ENCODE measurements around the gene PTPRF.

Gene PTPRF

DNA sequence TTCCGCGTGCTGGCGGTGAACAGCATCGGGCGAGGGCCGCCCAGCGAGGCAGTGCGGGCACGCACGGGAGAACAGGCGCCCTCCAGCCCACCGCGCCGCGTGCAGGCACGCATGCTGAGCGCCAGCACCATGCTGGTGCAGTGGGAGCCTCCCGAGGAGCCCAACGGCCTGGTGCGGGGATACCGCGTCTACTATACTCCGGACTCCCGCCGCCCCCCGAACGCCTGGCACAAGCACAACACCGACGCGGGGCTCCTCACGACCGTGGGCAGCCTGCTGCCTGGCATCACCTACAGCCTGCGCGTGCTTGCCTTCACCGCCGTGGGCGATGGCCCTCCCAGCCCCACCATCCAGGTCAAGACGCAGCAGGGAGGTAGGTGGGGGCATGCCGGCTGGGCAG is 60.5 kb downstream of the PTPRF start:
- Mint-ChIP-seq H3K9me3 (no peaks in the 10 kb centered on the region), H3K27ac (no peak overlapping the region), H3K27me3 (no peaks in the 10 kb centered on the region), H3K36me3 (no peaks in the 10 kb centered on the region), H3K4me3 (no peak overlapping the region), H3K4me1 (no peaks in the 10 kb centered on the region)

DNA sequence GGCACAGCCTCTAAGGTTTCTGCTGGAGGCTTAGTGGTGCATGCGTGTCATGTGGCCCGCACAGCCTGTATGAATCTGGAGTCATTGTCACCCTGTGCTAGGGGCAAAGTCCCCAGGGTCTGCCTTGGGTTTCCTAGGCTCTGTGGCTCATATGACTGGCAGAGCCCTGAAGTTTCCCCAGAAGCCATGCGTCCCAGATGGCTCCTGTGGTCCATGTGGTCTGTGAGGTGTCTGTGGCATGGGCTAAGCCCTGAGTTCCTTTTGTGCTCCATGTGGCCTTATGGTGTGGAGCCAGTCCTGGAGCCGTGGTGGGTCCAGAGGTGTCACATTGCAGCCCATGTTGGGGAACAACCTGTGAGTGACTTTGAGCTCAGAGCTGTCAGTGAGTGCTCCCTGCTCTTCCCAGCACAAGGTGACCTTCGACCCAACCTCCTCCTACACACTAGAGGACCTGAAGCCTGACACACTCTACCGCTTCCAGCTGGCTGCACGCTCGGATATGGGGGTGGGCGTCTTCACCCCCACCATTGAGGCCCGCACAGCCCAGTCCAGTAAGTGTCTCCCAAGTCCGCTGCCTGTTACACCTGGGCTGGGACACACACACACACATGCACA is 61.5 kb downstream of the PTPRF start:
- H3K4me3 Mint-ChIP-seq, result no peak overlapping the region
- H3K4me1 Mint-ChIP-seq, result no peaks in the 10 kb centered on the region
- no peak overlapping the region for H3K27ac Mint-ChIP-seq
- no peaks in the 10 kb centered on the region for H3K36me3 Mint-ChIP-seq
- no peaks in the 10 kb centered on the region for H3K9me3 Mint-ChIP-seq
- H3K27me3 Mint-ChIP-seq, result no peaks in the 10 kb centered on the region

DNA sequence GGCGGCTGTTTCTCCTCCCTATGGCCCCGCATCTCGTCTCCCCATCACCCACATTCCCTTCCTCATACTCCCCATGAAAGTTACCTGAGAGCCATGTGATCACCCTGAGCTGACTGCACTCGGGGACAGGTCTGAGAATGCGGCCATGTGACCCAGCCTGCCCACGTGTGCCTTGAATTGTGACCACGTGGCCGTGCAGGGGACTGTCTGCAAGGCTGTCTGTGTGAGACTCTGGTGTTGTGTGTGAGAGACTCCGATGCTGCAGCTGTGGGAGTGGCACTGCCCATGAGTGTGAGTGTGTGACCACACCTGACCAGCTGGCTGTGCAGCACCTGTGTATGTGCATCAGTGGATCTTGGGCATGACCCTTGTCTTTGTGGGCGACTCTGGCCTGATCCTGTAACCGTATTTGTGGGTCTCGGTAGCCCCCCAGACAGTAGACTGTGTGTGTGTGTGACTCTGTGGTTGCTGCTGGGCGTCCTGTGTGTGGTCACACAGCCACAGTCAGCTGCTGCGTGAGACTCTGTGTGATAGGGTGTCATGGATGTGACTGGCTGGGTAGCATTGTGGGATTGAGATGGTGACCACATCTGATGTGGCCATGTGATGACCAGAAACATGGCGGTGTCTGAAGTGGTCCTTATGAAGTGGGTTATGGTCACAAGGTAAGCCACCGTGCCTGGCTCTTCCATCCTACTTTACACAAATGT is 62.4 kb downstream of the PTPRF start:
- H3K27ac Mint-ChIP-seq, result no peak overlapping the region
- no peaks in the 10 kb centered on the region for H3K36me3 Mint-ChIP-seq
- no peak overlapping the region for H3K4me3 Mint-ChIP-seq
- no peaks in the 10 kb centered on the region for H3K9me3 Mint-ChIP-seq
- no peaks in the 10 kb centered on the region for H3K27me3 Mint-ChIP-seq
- H3K4me1 Mint-ChIP-seq, result no peaks in the 10 kb centered on the region

DNA sequence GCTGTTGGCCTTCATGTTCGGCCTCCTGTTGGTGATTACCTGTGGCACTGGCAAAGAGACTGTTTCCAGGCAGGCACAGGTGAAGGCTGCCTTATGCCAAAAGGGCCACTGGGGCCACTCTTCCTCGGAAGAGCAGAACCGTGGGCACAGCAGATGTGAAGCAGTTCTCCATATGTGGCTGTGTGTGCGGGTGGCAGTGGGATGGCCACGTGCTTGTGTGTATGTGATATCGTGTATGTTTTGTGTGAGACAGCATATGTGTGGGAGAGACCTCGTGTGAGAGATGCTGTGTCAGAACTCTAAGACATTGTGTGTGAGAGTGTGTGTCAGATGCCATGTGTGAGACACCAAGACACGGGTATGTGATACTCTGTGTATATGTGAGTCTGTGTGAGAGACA is 65.9 kb downstream of the PTPRF start:
- Mint-ChIP-seq H3K4me3 (no peak overlapping the region), H3K4me1 (no peaks in the 10 kb centered on the region), H3K36me3 (no peaks in the 10 kb centered on the region), H3K9me3 (no peaks in the 10 kb centered on the region), H3K27ac (no peak overlapping the region), H3K27me3 (no peaks in the 10 kb centered on the region)

DNA sequence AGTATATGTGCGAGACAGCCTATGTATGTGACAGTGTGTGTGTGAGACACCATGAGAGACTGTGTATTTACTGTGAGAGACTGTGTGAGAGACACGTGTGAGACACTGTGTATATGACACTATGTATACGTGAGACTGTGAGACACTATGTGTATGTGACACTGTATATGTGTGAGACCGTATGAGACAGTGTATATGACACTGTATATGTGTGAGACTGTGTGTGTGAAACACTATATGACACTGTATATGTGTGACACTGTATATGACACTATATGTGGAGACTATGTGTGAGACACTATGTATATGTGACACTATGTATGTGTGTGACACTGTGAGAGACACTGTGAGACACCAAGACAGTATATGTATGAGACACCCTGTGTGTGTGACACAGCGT is 66.3 kb downstream of the PTPRF start:
- Mint-ChIP-seq H3K36me3 (no peaks in the 10 kb centered on the region), H3K27me3 (no peaks in the 10 kb centered on the region), H3K9me3 (no peaks in the 10 kb centered on the region), H3K4me1 (no peaks in the 10 kb centered on the region), H3K4me3 (no peak overlapping the region), H3K27ac (no peak overlapping the region)

GRCh38 chr1:43597721-43598120 is 67.0 kb downstream of the PTPRF start:
- Mint-ChIP-seq H3K27ac (no peak overlapping the region), H3K36me3 (no peaks in the 10 kb centered on the region), H3K4me1 (no peaks in the 10 kb centered on the region), H3K9me3 (no peaks in the 10 kb centered on the region), H3K27me3 (no peaks in the 10 kb centered on the region), H3K4me3 (no peak overlapping the region)

DNA sequence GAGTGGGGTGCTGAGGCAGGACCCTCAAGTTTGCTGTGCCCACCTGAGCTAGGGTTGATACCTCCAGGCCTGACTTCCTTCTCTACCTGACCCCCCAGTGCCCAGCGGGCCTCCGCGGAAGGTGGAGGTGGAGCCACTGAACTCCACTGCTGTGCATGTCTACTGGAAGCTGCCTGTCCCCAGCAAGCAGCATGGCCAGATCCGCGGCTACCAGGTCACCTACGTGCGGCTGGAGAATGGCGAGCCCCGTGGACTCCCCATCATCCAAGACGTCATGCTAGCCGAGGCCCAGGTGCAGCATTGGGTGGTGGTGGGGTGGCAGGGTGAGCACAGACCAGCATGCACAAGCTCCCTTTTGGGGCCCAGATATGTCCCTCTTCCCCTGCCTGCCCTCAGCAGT is 67.9 kb downstream of the PTPRF start:
- Mint-ChIP-seq H3K4me1 (no peaks in the 10 kb centered on the region), H3K27ac (no peak overlapping the region), H3K9me3 (no peaks in the 10 kb centered on the region), H3K36me3 (no peaks in the 10 kb centered on the region), H3K4me3 (no peak overlapping the region), H3K27me3 (no peaks in the 10 kb centered on the region)

- Mint-ChIP-seq H3K4me3 (no peak overlapping the region), H3K9me3 (no peaks in the 10 kb centered on the region), H3K27me3 (no peaks in the 10 kb centered on the region), H3K27ac (no peak overlapping the region), H3K4me1 (no peaks in the 10 kb centered on the region), H3K36me3 (no peaks in the 10 kb centered on the region)
Observed at GRCh38 chr1:43600033-43601020, 69.6 kb downstream of the PTPRF start.

- Mint-ChIP-seq H3K4me1 (no peaks in the 10 kb centered on the region), H3K27ac (no peak overlapping the region), H3K4me3 (no peak overlapping the region), H3K9me3 (no peaks in the 10 kb centered on the region), H3K36me3 (no peaks in the 10 kb centered on the region), H3K27me3 (no peaks in the 10 kb centered on the region)
Observed at GRCh38 chr1:43602990-43603389, 72.3 kb downstream of the PTPRF start.

GRCh38 chr1:43604192-43604591 is 73.5 kb downstream of the PTPRF start:
- Mint-ChIP-seq H3K27ac (no peak overlapping the region), H3K27me3 (no peaks in the 10 kb centered on the region), H3K4me3 (no peak overlapping the region), H3K4me1 (no peaks in the 10 kb centered on the region), H3K36me3 (no peaks in the 10 kb centered on the region), H3K9me3 (no peaks in the 10 kb centered on the region)

- Mint-ChIP-seq H3K4me3 (no peak overlapping the region), H3K36me3 (no peaks in the 10 kb centered on the region), H3K27me3 (no peaks in the 10 kb centered on the region), H3K27ac (no peak overlapping the region), H3K4me1 (no peaks in the 10 kb centered on the region), H3K9me3 (no peaks in the 10 kb centered on the region)
Observed at GRCh38 chr1:43605157-43605556, 74.5 kb downstream of the PTPRF start.

GRCh38 chr1:43605766-43606165 is 75.1 kb downstream of the PTPRF start:
- H3K27ac Mint-ChIP-seq, result no peak overlapping the region
- H3K27me3 Mint-ChIP-seq, result no peaks in the 10 kb centered on the region
- H3K4me3 Mint-ChIP-seq, result no peak overlapping the region
- no peaks in the 10 kb centered on the region for H3K36me3 Mint-ChIP-seq
- H3K4me1 Mint-ChIP-seq, result no peaks in the 10 kb centered on the region
- H3K9me3 Mint-ChIP-seq, result no peaks in the 10 kb centered on the region

DNA sequence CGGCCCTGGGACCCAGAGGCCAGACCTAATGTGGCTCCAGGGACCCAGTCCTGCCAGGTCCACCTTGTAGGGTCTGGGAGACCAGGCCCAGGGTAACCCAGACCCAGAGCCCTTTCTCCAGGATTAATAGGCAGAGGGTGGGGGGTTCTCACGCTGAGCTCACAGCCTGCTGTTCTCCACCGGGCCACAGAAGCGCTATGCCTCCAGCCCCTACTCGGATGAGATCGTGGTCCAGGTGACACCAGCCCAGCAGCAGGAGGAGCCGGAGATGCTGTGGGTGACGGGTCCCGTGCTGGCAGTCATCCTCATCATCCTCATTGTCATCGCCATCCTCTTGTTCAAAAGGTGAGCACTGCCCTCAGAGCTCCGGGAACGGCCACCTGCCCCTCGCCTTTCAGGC is 75.9 kb downstream of the PTPRF start:
- Mint-ChIP-seq H3K4me1 (no peaks in the 10 kb centered on the region), H3K4me3 (no peak overlapping the region), H3K27me3 (no peaks in the 10 kb centered on the region), H3K27ac (no peak overlapping the region), H3K36me3 (no peaks in the 10 kb centered on the region), H3K9me3 (no peaks in the 10 kb centered on the region)

DNA sequence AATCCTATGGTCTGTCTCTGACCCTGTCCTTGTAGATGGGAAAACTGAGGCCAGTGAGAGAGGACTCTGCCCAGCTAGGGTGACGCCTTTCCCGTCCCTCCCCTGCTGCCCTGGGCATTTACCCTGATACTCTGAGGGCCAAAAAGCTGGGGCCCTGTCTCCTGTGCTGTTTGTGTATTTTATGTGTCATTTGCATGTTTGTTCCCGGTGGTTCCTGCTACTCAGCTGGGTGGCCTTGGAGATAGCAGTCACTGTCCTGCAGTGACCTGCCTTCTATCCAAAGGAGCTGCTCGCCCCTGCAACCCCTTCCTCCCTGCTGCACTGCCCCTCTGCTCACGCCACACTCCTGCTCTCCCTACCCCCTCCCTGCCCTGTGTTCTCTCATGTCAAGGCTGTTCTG is 78.1 kb downstream of the PTPRF start:
- no peak overlapping the region for H3K4me3 Mint-ChIP-seq

GRCh38 chr1:43610339-43610738 is 79.7 kb downstream of the PTPRF start:
- Mint-ChIP-seq H3K9me3 (no peaks in the 10 kb centered on the region), H3K27me3 (no peaks in the 10 kb centered on the region), H3K27ac (no peak overlapping the region), H3K4me1 (no peaks in the 10 kb centered on the region), H3K4me3 (no peak overlapping the region), H3K36me3 (no peaks in the 10 kb centered on the region)

More for the DNA sequence above, 78.1 kb downstream of the PTPRF start:
- H3K36me3 Mint-ChIP-seq, result no peaks in the 10 kb centered on the region
- no peaks in the 10 kb centered on the region for H3K27me3 Mint-ChIP-seq
- no peak overlapping the region for H3K27ac Mint-ChIP-seq
- no peaks in the 10 kb centered on the region for H3K4me1 Mint-ChIP-seq
- no peaks in the 10 kb centered on the region for H3K9me3 Mint-ChIP-seq

GRCh38 chr1:43611950-43612349 is 81.3 kb downstream of the PTPRF start:
- no peaks in the 10 kb centered on the region for H3K27me3 Mint-ChIP-seq
- H3K36me3 Mint-ChIP-seq, result no peaks in the 10 kb centered on the region
- H3K4me3 Mint-ChIP-seq, result no peak overlapping the region
- H3K4me1 Mint-ChIP-seq, result no peaks in the 10 kb centered on the region
- no peak overlapping the region for H3K27ac Mint-ChIP-seq
- no peaks in the 10 kb centered on the region for H3K9me3 Mint-ChIP-seq

Measured in activated naive CD4-positive, alpha-beta T cell treated with anti-CD3 and anti-CD28 coated beads, Interleukin-2, amount 50 U/mL, for 24 hours (primary cell).